ENCODE data around the gene PLAAT5.

GRCh38 chr11:63535734-63536133 is 44.8 kb upstream of the PLAAT5 start:
- TF ChIP-seq CTCF (CRISPR knock-in tag; IDR thresholded peaks at IDR 0.05): no peak
- no peak for TF ChIP-seq YY1 (IDR thresholded peaks at IDR 0.05; ENCODE audit: insufficient read depth, insufficient replicate concordance, low read depth, low read length)
- no peak for TF ChIP-seq SALL2 (CRISPR knock-in tag; IDR thresholded peaks at IDR 0.05)
- TF ChIP-seq HOXA5 (CRISPR knock-in tag; IDR thresholded peaks at IDR 0.05): no peak
- no peak for TF ChIP-seq SMARCC2 (IDR thresholded peaks at IDR 0.05)
- no peak for TF ChIP-seq SP5 (CRISPR knock-in tag; IDR thresholded peaks at IDR 0.05; ENCODE audit: borderline replicate concordance, low read depth)
- no peak for TF ChIP-seq ZBTB8A (CRISPR knock-in tag; IDR thresholded peaks at IDR 0.05; ENCODE audit: borderline replicate concordance, low read depth)
- no peak for TF ChIP-seq GABPA (IDR thresholded peaks at IDR 0.05; ENCODE audit: low read depth, low read length)
- TF ChIP-seq GABPA (CRISPR knock-in tag; IDR thresholded peaks at IDR 0.05; ENCODE audit: low read depth): no peak
- no peak for TF ChIP-seq CHD4 (IDR thresholded peaks at IDR 0.05; ENCODE audit: borderline replicate concordance, low read length)
- TF ChIP-seq REST (IDR thresholded peaks at IDR 0.05; ENCODE audit: borderline replicate concordance in 1 of 2, low read depth in 1 of 2, low read length in 2 of 2): no peak
- TF ChIP-seq, protein P1, sequence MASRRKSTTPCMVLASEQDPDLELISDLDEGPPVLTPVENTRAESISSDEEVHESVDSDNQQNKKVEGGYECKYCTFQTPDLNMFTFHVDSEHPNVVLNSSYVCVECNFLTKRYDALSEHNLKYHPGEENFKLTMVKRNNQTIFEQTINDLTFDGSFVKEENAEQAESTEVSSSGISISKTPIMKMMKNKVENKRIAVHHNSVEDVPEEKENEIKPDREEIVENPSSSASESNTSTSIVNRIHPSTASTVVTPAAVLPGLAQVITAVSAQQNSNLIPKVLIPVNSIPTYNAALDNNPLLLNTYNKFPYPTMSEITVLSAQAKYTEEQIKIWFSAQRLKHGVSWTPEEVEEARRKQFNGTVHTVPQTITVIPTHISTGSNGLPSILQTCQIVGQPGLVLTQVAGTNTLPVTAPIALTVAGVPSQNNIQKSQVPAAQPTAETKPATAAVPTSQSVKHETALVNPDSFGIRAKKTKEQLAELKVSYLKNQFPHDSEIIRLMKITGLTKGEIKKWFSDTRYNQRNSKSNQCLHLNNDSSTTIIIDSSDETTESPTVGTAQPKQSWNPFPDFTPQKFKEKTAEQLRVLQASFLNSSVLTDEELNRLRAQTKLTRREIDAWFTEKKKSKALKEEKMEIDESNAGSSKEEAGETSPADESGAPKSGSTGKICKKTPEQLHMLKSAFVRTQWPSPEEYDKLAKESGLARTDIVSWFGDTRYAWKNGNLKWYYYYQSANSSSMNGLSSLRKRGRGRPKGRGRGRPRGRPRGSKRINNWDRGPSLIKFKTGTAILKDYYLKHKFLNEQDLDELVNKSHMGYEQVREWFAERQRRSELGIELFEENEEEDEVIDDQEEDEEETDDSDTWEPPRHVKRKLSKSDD (CRISPR knock-in tag; IDR thresholded peaks at IDR 0.05; ENCODE audit: low read depth): no peak
- TF ChIP-seq ZNF326 (CRISPR knock-in tag; IDR thresholded peaks at IDR 0.05; ENCODE audit: borderline replicate concordance): no peak
- no peak for TF ChIP-seq POLR2AphosphoS2 (IDR thresholded peaks at IDR 0.05; ENCODE audit: low read depth, low read length)
- TF ChIP-seq IRF2 (CRISPR knock-in tag; IDR thresholded peaks at IDR 0.05): no peak

Data from HepG2 (cell line).